ENCODE measurements around the gene MT1B. TPM values are rescaled to one million over a fixed set of nuclear protein-coding genes. Genes with fewer than 3 reads are reported as not detected.

The MT1B gene
- total RNA-seq, 2 donors from 2014 or later: not detected

DNA sequence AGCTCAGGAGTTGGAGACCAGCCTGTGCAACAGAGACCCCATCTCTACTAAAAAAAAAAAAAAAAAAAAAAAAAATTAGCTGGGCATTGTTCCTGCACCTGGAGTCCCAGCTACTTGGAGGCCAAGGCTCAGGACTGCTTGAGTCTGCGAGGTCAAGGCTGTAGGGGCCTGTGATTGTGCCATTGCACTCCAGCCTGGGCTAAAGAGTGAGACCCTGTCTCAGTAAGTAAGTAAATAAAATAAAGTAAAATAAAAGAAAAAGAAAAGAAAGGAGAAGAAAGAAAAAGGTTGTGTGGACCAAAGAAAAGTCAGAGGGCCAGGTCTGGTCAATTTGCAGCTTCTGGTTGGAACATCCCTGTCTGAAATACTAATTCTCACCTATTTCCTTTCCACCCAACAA is 48.9 kb downstream of the MT1B start:
- Mint-ChIP-seq H3K4me1 (no peaks in the 10 kb centered on the region), H3K4me3 (no peak overlapping the region), H3K36me3 (ENCODE audit: low read depth) (peaks cover 3% of the 10 kb centered on the region), H3K27me3 (no peaks in the 10 kb centered on the region), H3K27ac (no peak overlapping the region)
- H3K9me3 ChIP-seq (ENCODE audit: control insufficient read depth, low read length, poor library complexity, severe bottlenecking): no peaks in the 10 kb centered on the region
- DNase-seq (no peak), ATAC-seq (no peak)

DNA sequence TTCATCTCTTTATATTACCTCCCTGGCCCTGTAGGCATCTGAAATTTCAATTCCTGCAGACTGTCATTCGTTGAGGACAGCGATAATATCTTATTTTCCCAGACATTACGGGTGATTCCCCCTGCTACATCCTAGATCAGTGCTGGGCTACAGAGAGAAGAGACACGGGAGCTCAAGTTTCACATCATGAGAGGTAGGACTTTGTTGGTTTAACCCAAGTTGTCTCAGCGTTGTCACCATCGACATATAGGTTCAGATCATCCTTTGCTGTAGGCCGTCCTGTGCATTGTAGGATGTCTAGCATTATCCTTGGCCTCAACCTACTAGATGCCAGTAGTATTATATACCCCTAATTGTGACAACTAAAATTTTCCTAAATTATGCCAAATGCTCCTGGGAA is 49.8 kb downstream of the MT1B start:
- H3K27me3 Mint-ChIP-seq: no peaks in the 10 kb centered on the region
- no peaks in the 10 kb centered on the region for H3K4me1 Mint-ChIP-seq
- no peak overlapping the region for H3K27ac Mint-ChIP-seq
- ATAC-seq (no peak), DNase-seq (no peak)
- no peak overlapping the region for H3K4me3 Mint-ChIP-seq
- peaks cover 3% of the 10 kb centered on the region for H3K36me3 Mint-ChIP-seq (ENCODE audit: low read depth)
- H3K9me3 ChIP-seq (ENCODE audit: control insufficient read depth, low read length, poor library complexity, severe bottlenecking): no peaks in the 10 kb centered on the region

Other genes starting within 250 kb of the MT1B start
- gene AMFR, start 226.3 kb upstream of the MT1B start, total RNA-seq: 100 to 1,000 TPM in 1 of 2 donors, 10 to 100 TPM in 1; 64.8 to 102 TPM
- 10 to 100 TPM; 84.8 to 92.2 TPM for gene NUDT21, start 200.6 kb upstream of the MT1B start, total RNA-seq
- gene OGFOD1, start 200.3 kb upstream of the MT1B start, total RNA-seq: 10 to 100 TPM; 19.9 to 26.1 TPM
- gene BBS2, start 131.9 kb upstream of the MT1B start, total RNA-seq: 10 to 100 TPM; 47.2 to 60.9 TPM
- not detected for gene MT4, start 86.8 kb upstream of the MT1B start, total RNA-seq
- not detected for gene MT3, start 62.4 kb upstream of the MT1B start, total RNA-seq
- 10 to 100 TPM; 36.4 to 43.4 TPM for gene MT2A, start 43.3 kb upstream of the MT1B start, total RNA-seq
- gene MT1E, start 26.1 kb upstream of the MT1B start, total RNA-seq: 1 to 10 TPM; 1.9 to 8.7 TPM
- gene MT1M, start 19.2 kb upstream of the MT1B start, total RNA-seq: not detected
- not detected for gene MT1A, start 13.2 kb upstream of the MT1B start, total RNA-seq
- 1 to 10 TPM; 3.3 to 8.8 TPM for gene MT1F, start 6.1 kb downstream of the MT1B start, total RNA-seq
- under 1 TPM in 1 of 2 donors, not detected in 1; 0.85 TPM for gene MT1G, start 16.2 kb downstream of the MT1B start, total RNA-seq
- gene MT1H, start 17.9 kb downstream of the MT1B start, total RNA-seq: not detected
- 10 to 100 TPM; 22.0 to 22.1 TPM for gene MT1X, start 30.6 kb downstream of the MT1B start, total RNA-seq
- gene NUP93, start 78.2 kb downstream of the MT1B start, total RNA-seq: 10 to 100 TPM; 59.0 to 59.1 TPM
- not detected for gene SLC12A3, start 213.3 kb downstream of the MT1B start, total RNA-seq